HCT116 (cell line): ENCODE data around the gene DDX39B. TPM values are rescaled to one million over a fixed set of nuclear protein-coding genes. Genes with fewer than 3 reads are reported as not detected.

Source experiments
- ATAC-seq: fragments of 200-7000 bp; cut with Tn5 transposase; 2 replicates; pipeline ENCODE4 v1.9.1; 2020; ENCODE audit warnings: mild to moderate bottlenecking, moderate library complexity
- BruUV-seq: library from RNA; stranded (reverse); fragments of 400-500 nt; replicated peaks from 2 replicates; lab custom pipeline; 2021; lab: Mats Ljungman, UMichigan
- CTCF ChIA-PET: fragments of 300-600 bp; sonication (Branson Sonifier 250); formaldehyde crosslinking; loops from one replicate; lab custom pipeline; 2021; ENCODE audit warnings: antibody characterized with exemption; lab: Charles Lee
- POLR2A ChIA-PET: fragments of 300-600, 350-600 bp; sonication (Branson Sonifier 250); formaldehyde crosslinking; loops from one replicate; lab custom pipeline; 2021; ENCODE audit warnings: antibody characterized with exemption; lab: Charles Lee
- RAD21 ChIA-PET, 2 experiments: fragments of 300-600 bp; sonication (Branson Sonifier 250); formaldehyde crosslinking; loops; one replicate each; lab custom pipeline; 2023; ENCODE audit warnings: low total read pairs in 2 of 2; ENCODE audit not compliant: uncharacterized antibody in 2 of 2, unreplicated experiment in 2 of 2, low non-redundant PET in 1 of 2; lab: Charles Lee
- DNase-seq: peaks from one replicate; pipeline ENCODE4 v3.0.0-alpha.2; 2010; ENCODE audit warnings: low read depth, low spot score
- H2AFZ ChIP-seq: fragments of 200-600 bp; shearing (Covaris generic), sonication (generic); 2 replicates; pipeline ENCODE4 v1.6.1; 2017; ENCODE audit warnings: low read depth, mixed run types, mixed read lengths, antibody characterized with exemption, low read length; ENCODE audit not compliant: poor library complexity, severe bottlenecking
- H3K27ac ChIP-seq: 2 replicates; pipeline ENCODE4 v1.5.1; 2012; ENCODE audit warnings: low read depth, low read length
- H3K27me3 ChIP-seq: fragments of 200-600 bp; sonication (generic); 2 replicates; pipeline ENCODE4 v1.6.1; 2016; ENCODE audit warnings: mixed run types, low read length, mixed read lengths; ENCODE audit not compliant: insufficient read depth
- H3K36me3 ChIP-seq, 2 experiments: fragments of 200-500 bp in 1 of 2; fragments of 200-600 bp in 1 of 2; sonication (Bioruptor generic) in 1 of 2; sonication (generic) in 1 of 2; 2 replicates each; pipeline versions ENCODE4 v1.5.1 to v1.6.1; 2014 to 2016; ENCODE audit warnings: low read length in 2 of 2, inconsistent platforms in 1 of 2, mixed read lengths in 1 of 2, mixed run types in 1 of 2; ENCODE audit not compliant: insufficient read depth in 2 of 2, control insufficient read depth in 1 of 2
- H3K4me1 ChIP-seq, 2 experiments: fragments of 200-600 bp in 1 of 2; sonication (generic) in 1 of 2; 2 replicates each; pipeline versions ENCODE4 v1.5.1 to v1.6.1; 2012 to 2017; ENCODE audit warnings: low read length in 2 of 2, inconsistent platforms in 1 of 2, mild to moderate bottlenecking in 1 of 2, mixed read lengths in 1 of 2, mixed run types in 1 of 2, moderate library complexity in 1 of 2; ENCODE audit not compliant: insufficient read depth in 2 of 2, control insufficient read depth in 1 of 2
- H3K4me2 ChIP-seq: fragments of 200-600 bp; sonication (generic); 2 replicates; pipeline ENCODE4 v1.6.1; 2017; ENCODE audit warnings: mixed run types, low read length, mixed read lengths
- H3K4me3 ChIP-seq, 2 experiments: fragments of 200-600 bp in 1 of 2; sonication (generic) in 1 of 2; replicated peaks in 1 of 2; 2 replicates each; pipeline ENCODE4 v1.5.1; 2011 to 2016; ENCODE audit warnings: low read length in 2 of 2, control low read depth in 1 of 2, low read depth in 1 of 2, mild to moderate bottlenecking in 1 of 2, mixed read lengths in 1 of 2, mixed run types in 1 of 2
- H3K79me2 ChIP-seq: fragments of 200-600 bp; sonication (generic); 2 replicates; pipeline ENCODE4 v1.6.1; 2017; ENCODE audit warnings: mild to moderate bottlenecking, mixed run types, low read length, moderate library complexity, mixed read lengths; ENCODE audit not compliant: insufficient read depth
- H3K9ac ChIP-seq: fragments of 200-600 bp; sonication (generic); 2 replicates; pipeline ENCODE4 v1.6.1; 2016; ENCODE audit warnings: low read length, mixed read lengths
- H3K9me2 ChIP-seq: fragments of 200-600 bp; sonication (generic), shearing (Covaris generic); 2 replicates; pipeline ENCODE4 v1.6.1; 2017; ENCODE audit warnings: mixed run types, mild to moderate bottlenecking, moderate library complexity; ENCODE audit not compliant: insufficient read depth
- H3K9me3 ChIP-seq, 2 experiments: fragments of 200-500 bp in 1 of 2; fragments of 200-600 bp in 1 of 2; sonication (Bioruptor generic) in 1 of 2; sonication (generic) in 1 of 2; 2 replicates each; pipeline ENCODE4 v1.6.1; 2014 to 2017; ENCODE audit warnings: low read length in 2 of 2, mixed read lengths in 2 of 2, inconsistent platforms in 1 of 2, low read depth in 1 of 2, mild to moderate bottlenecking in 1 of 2, mixed run types in 1 of 2, moderate library complexity in 1 of 2; ENCODE audit not compliant: control insufficient read depth in 1 of 2, insufficient read depth in 1 of 2
- H4K20me1 ChIP-seq: fragments of 200-600 bp; sonication (generic), shearing (Covaris generic); 2 replicates; pipeline ENCODE4 v1.6.1; 2017; ENCODE audit warnings: mixed run types, mild to moderate bottlenecking, moderate library complexity; ENCODE audit not compliant: insufficient read depth
- ATF3 ChIP-seq: IDR thresholded peaks from 2 replicates; pipeline ENCODE4 v1.6.1; 2012
- CBX3 ChIP-seq: IDR thresholded peaks from 2 replicates; pipeline ENCODE4 v1.6.1; 2012; ENCODE audit warnings: low read depth
- CEBPB ChIP-seq: IDR thresholded peaks from 2 replicates; pipeline ENCODE4 v1.6.1; 2012; ENCODE audit warnings: low read depth
- FOSL1 ChIP-seq: IDR thresholded peaks from 2 replicates; pipeline ENCODE4 v1.6.1; 2012; ENCODE audit warnings: low read depth
- MAX ChIP-seq: IDR thresholded peaks from 2 replicates; pipeline ENCODE4 v1.6.1; 2012
- POLR2A ChIP-seq: IDR thresholded peaks from 2 replicates; pipeline ENCODE4 v1.7.0; 2011; ENCODE audit warnings: borderline replicate concordance; ENCODE audit not compliant: insufficient read depth, insufficient read length; ENCODE audit errors: extremely low read depth
- POLR2AphosphoS5 ChIP-seq: IDR thresholded peaks from 2 replicates; pipeline ENCODE4 v1.6.1; 2011; ENCODE audit warnings: mild to moderate bottlenecking, low read depth, low read length, moderate library complexity
- REST ChIP-seq: IDR thresholded peaks from 2 replicates; pipeline ENCODE4 v1.6.1; 2012; ENCODE audit warnings: low read depth
- SIN3A ChIP-seq: IDR thresholded peaks from 2 replicates; pipeline ENCODE4 v1.6.1; 2012; ENCODE audit warnings: low read depth
- SP1 ChIP-seq: IDR thresholded peaks from 2 replicates; pipeline ENCODE4 v1.6.1; 2012; ENCODE audit warnings: low read depth
- SRF ChIP-seq: IDR thresholded peaks from 2 replicates; pipeline ENCODE4 v1.6.1; 2012; ENCODE audit warnings: low read depth
- TCF7L2 ChIP-seq: IDR thresholded peaks from 2 replicates; pipeline ENCODE4 v1.7.0; 2011; ENCODE audit warnings: borderline replicate concordance, inconsistent platforms; ENCODE audit not compliant: insufficient read depth, insufficient read length; ENCODE audit errors: extremely low read depth
- YY1 ChIP-seq: IDR thresholded peaks from 2 replicates; pipeline ENCODE4 v1.6.1; 2011; ENCODE audit warnings: low read length, low read depth, moderate library complexity, mild to moderate bottlenecking; ENCODE audit not compliant: insufficient replicate concordance; ENCODE audit errors: extremely low read depth
- ZFX ChIP-seq: fragments of 450-650 bp; IDR thresholded peaks from 2 replicates; pipeline ENCODE4 v1.6.1; 2017
- ZNF274 ChIP-seq: fragments of 200-500 bp; sonication (Bioruptor generic); IDR thresholded peaks from 2 replicates; pipeline ENCODE4 v1.6.1; 2014; ENCODE audit warnings: mild to moderate bottlenecking, low read depth, low read length, inconsistent platforms
- intact Hi-C: fragments of 100-400 bp; cut with micrococcal nuclease; formaldehyde crosslinking; loops from 2 replicates; pipeline ENCODE4 v1.10.0; 2022
- total RNA-seq: library from RNA; stranded (reverse); gene quantifications from one replicate; pipeline ENCODE4 v1.2.1, GENCODE V29; 2021; ENCODE audit not compliant: unreplicated experiment
- TF ChIP-seq, protein P1 (sequence below): IDR thresholded peaks from 2 replicates; pipeline ENCODE4 v1.6.1; 2011; ENCODE audit warnings: mild to moderate bottlenecking, low read length, moderate library complexity; ENCODE audit not compliant: insufficient replicate concordance; ENCODE audit errors: extremely low read depth

Gene DDX39B
- total RNA-seq, 1 experiment from 2014 or later = 545 TPM

- no peak for TF ChIP-seq POLR2AphosphoS5
- no peak for TF ChIP-seq SRF
- no peak for TF ChIP-seq ATF3
- no peak for TF ChIP-seq TCF7L2
- no peak for TF ChIP-seq YY1
- no peak for TF ChIP-seq MAX
- TF ChIP-seq CBX3 = no peak
- TF ChIP-seq SP1 = no peak
- no peak for TF ChIP-seq SIN3A
These were observed 36.6 kb upstream of the DDX39B start (continued) for GRCh38 chr6:31578184-31579118.

DNA sequence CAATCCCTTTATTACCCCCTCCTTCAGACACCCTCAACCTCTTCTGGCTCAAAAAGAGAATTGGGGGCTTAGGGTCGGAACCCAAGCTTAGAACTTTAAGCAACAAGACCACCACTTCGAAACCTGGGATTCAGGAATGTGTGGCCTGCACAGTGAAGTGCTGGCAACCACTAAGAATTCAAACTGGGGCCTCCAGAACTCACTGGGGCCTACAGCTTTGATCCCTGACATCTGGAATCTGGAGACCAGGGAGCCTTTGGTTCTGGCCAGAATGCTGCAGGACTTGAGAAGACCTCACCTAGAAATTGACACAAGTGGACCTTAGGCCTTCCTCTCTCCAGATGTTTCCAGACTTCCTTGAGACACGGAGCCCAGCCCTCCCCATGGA, 35.8 kb upstream of the DDX39B start:
- ChIA-PET CTCF (no interaction called here), POLR2A (no interaction called here), RAD21 (no interaction called here)
- no peaks in the 10 kb centered on the region for H3K79me2 ChIP-seq
- no peaks in the 10 kb centered on the region for H4K20me1 ChIP-seq
- no peak overlapping the region for H3K27ac ChIP-seq
- no peak overlapping the region for H3K4me3 ChIP-seq
- H2AFZ ChIP-seq = no peak overlapping the region
- H3K4me2 ChIP-seq = no peak overlapping the region
- H3K9me3 ChIP-seq = no peaks in the 10 kb centered on the region
- no peaks in the 10 kb centered on the region for H3K27me3 ChIP-seq
- BruUV-seq = no TSS peak
- H3K9ac ChIP-seq = no peak overlapping the region
- intact Hi-C loops = no loop called here
- ATAC-seq (no peak), DNase-seq (no peak)
- H3K36me3 ChIP-seq = no peaks in the 10 kb centered on the region
- no peaks in the 10 kb centered on the region for H3K9me2 ChIP-seq
- TF ChIP-seq POLR2A (no peak), REST (no peak), SRF (no peak), FOSL1 (no peak), ZNF274 (no peak), ZFX (no peak), SP1 (no peak), YY1 (no peak), CEBPB (no peak), MAX (no peak)
- TF ChIP-seq, protein P1, sequence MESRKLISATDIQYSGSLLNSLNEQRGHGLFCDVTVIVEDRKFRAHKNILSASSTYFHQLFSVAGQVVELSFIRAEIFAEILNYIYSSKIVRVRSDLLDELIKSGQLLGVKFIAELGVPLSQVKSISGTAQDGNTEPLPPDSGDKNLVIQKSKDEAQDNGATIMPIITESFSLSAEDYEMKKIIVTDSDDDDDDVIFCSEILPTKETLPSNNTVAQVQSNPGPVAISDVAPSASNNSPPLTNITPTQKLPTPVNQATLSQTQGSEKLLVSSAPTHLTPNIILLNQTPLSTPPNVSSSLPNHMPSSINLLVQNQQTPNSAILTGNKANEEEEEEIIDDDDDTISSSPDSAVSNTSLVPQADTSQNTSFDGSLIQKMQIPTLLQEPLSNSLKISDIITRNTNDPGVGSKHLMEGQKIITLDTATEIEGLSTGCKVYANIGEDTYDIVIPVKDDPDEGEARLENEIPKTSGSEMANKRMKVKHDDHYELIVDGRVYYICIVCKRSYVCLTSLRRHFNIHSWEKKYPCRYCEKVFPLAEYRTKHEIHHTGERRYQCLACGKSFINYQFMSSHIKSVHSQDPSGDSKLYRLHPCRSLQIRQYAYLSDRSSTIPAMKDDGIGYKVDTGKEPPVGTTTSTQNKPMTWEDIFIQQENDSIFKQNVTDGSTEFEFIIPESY = no peak
- peaks cover 4 to 18% of the 10 kb centered on the region in 2 experiments; a peak in 2 of 4 replicates for H3K4me1 ChIP-seq
